CD4-positive, alpha-beta T cell treated with Interleukin-12 subunit alpha and Interleukin-12 subunit beta, for 1 hour (primary cell): ENCODE measurements around the gene FANCC.
"Not testable (repeated sequence)": the region's sequence is repeated elsewhere in the genome, so short reads cannot be mapped to it uniquely, and the experiment has no call there.

Experiments
- DNase-seq: peaks from one replicate; pipeline ENCODE4 v3.0.0-alpha.2; 2020

FANCC gene

DNA sequence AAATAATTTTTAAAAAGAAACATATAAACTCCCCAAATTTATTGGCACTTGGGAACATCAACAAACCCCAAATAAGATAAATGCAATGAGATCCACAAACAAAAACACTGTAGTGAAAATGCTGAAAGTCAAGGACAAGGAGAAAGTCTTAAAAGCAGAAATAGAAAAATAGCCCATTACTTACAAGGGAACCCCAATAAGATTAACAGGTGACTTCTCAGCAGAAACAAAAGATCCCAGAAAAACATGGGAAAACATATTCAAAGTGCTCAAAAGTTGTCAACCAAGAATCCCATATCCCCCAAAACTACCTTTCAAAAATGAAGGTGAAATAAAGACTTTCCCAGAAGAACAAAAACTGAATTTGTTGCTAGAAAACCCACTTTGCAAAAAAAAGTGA, 40.0 kb downstream of the FANCC start:
- DNase-seq, result no peak

DNA sequence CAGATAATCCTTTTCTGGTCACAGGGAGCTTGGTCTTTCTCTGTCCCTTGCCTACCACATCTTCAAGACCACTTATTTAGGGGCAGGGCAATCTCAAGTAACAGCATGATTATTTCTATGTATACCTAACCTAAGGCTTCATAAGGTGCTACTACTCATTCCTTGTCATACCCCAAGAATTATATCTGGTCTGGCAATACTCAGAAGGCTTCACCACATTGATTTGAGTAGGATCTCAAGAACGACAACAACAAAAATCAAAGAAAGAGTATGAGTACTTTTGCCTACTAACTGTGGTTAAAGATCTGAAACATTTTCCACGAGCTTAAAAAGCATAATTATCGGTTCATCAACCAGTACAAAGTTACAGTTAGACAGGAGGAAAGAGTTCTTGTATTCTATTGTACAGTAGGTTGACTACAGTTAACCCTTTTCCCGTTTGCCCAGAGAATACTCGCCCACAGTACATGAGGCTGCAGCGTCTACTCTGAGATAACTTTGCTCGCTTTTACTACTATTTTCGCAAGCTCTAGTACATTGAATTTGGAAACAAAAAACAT, 41.0 kb downstream of the FANCC start:
- DNase-seq, result no peak

DNA sequence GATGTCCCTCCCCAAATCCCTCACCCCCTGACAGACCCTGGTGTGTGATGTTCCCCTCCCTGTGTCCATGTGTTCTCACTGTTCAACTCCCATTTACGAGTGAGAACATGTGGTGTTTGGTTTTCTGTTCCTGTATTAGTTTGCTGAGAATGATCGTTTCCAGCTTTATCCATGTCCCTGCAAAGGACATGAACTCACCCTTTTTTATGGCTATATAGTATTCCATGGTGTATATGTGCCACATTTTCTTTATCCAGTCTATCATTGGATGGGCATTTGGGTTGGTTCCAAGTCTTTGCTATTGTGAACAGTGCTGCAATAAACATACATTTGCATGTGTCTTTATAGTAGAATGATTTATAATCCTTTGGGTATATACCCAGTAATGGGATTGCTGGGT, 43.3 kb downstream of the FANCC start:
- not testable (repeated sequence) for DNase-seq

DNA sequence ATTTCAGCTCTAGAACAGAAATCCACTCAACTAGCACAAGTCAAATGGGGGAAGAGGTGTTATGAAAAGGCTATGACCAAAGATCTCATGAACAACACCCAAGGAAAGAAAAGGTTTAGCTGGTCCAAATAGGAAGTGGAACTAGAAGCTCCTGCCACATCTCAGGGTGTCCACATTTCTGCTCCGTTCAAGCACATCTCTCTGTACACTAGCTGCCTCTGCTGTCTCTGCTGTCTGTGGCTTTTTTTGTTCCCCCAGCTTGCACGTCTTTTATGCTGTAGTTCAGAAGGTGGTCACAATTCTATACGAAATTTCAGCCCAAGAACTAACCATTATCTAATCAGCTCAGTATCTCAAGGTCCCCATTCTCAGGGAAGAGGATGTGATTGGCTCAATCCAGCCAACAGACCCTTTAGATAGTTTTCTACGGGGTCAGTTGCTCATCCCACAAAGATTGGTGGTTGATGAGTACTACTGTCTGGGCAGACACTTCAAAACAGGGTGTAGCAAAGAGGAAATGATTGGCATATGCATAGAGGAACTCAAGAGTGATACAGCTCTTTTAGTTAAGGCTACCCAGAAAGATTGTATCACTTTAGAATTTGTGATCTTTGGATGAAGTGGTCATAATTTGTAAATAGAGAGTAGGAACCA, 44.0 kb downstream of the FANCC start:
- no peak for DNase-seq

DNA sequence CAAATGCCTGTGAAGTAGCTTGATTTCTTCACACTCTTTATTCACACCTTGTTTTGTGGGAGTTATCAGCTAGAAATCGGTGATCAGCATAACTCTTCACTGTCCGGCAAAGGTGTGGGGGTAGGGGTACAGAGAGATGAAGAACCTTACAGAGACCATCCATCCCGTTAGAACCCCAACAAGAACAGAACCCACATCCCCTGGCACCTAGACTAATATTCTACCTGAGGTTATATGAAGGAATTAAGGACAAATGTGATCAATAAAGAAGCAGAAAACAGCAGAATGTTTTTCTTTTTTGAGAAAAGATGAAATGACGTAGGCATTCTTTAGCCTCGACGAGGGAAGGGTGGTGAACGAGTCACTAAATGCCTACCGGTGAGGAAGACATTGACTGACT, 44.7 kb downstream of the FANCC start:
- no peak for DNase-seq

DNA sequence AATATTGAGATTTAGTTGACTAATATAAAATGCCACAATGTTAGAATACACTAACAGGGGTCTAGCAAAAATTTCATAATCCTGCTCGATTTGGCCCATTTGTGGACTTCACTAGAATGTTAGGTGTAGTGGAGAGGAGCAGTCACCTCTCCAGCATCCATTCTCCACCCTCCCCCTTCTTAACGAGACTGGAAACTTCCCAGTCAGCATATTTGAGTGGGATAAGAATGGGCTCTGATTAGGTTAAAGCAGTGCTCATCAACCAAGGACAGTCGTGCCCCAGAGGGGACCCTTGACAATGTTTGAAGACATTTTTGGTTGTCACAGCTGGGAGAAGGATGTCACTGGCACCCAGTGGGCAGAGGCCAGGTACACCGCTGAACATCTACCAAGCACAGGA, 46.7 kb downstream of the FANCC start:
- DNase-seq, result no peak

DNA sequence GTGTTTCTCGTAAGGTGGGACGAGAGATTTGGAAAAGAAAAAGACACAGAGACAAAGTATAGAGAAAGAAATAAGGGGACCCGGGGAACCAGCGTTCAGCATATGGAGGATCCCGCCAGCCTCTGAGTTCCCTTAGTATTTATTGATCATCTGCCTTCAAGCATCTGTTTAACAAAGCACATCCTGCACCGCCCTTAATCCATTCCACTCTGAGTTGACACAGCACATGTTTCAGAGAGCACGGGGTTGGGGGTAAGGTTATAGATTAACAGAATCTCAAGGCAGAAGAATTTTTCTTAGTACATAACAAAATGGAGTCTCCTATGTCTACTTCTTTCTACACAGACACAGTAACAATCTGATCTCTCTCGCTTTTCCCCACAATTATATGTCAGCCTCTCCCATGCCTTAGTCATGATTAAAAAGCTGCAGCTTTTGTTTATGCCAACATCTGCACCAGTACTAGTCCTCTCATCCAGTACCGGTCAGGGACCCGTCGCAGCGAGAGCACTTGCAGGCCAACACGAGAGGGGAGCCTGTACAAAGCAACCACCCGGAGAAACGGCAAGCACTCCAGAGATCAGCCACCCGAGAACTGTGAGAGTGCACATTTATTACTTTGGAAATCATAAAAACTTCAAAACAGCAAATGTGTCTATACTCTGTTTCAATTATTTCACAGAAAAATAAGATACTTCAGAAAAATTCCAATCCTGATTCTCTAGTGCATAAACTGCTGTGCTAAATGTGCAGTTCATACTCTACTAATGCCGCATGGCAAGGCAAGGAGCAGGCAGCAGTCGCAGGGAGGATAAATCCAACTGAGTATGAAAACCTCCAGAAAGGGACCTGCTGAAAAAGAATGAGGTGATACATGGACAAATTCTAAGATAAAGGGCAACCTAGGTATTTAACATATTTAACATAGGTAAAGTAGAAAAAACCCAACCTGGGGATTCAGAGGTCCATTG, 47.4 kb downstream of the FANCC start:
- DNase-seq, result not testable (repeated sequence)

DNA sequence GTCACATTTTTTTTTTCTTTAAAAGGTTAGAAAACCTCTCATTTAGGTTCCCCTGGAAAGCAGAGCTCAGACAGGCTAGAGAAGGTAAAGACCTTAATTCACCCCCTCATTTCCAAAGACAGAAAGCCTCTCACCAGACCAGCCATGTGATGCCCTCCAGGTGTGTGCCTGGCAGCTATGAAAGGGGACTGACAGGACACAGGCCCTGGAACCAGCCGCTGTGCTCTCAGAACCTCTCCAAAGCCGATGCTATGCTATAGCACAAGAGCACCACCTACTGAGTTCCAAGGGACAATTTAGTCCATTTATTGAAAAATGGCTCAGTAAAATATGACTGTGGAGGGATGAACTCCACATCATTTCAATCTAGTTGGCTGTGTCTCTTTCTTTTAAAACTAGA, 48.8 kb downstream of the FANCC start:
- DNase-seq, result no peak

DNA sequence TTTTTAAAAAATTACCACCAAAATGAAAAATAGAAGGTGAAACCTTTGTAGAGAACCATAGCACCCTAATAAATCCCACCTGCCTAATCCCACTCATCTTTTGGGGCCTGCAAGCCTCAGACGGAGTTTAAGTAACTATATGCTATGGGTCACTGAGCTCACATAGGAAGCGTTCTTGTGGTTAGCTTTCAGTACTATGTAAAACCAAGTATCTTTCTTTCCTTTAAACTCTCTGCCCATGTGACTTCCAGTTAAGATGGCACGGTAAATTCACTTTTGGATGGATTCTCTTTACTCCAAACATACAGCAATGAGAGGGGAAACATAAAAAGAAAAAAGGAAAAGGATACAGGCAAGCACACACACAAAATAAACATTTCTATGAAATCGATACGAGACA, 50.9 kb downstream of the FANCC start:
- DNase-seq, result no peak

DNA sequence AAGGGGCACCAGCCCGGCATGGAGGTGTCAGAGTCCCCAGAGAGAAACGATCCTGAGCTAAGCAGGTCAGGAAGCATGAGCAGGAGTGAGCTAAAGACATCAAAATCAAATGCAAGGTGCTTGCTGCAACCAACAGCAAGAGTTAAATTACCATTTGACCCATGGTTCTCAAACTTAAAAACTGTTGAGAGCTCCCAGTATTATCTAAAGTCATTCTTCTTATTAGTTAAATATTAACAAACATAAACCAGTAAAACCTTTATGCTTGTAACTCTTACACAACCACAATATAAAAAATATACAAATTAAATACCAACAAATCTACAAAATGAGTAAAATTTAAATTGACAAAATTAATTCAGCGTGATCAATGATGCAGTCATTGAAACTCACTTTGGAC, 51.5 kb downstream of the FANCC start:
- DNase-seq, result no peak

DNA sequence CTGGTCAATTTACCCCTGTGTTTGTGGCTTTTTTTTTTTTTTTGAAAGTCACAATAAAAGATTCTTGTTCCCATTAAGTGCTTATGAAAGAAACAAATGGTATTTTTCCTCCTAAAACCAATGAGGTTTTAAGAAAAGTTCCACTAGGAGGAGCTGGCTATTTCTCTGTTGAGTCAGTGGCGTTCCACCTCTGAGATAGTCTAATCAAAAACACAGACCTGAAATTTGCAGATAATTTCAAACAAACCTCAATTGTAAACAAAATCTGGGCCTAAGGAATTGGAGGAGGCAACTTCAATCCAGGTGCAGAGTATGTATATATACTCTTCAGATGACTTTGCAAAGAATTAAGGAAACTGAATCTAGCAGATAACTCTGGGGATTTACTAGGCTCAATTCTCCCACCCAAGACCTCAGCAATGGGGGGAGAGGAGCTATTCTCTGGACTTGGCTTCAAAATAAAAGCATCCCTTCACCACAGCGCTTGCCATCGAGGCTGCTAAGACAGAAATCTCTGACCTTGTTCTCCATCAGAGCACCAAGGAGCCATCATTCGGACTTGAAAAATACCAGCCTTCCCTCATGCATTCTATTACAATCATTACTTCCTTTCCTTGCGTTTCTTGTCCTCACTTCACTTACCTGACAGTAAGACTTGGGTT, 52.4 kb downstream of the FANCC start:
- no peak for DNase-seq

DNA sequence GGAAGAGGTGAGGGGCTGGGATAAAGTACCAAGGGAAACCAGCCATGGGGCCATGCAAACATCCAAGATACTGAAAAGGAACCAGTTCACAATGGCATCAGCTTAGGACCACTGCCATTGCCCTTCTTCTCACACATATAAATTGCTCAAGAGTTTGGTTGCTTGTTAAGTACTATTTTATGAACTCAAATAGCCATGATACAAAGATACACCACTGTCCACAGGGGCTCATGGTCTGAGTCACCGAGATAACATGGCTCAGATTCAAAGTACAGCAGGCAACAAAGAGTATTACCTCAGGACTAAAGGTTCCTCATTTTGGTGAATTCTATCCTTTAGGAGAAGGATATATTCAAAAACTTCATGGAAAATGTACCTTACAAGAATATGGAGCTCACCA, 55.6 kb downstream of the FANCC start:
- DNase-seq, result no peak

DNA sequence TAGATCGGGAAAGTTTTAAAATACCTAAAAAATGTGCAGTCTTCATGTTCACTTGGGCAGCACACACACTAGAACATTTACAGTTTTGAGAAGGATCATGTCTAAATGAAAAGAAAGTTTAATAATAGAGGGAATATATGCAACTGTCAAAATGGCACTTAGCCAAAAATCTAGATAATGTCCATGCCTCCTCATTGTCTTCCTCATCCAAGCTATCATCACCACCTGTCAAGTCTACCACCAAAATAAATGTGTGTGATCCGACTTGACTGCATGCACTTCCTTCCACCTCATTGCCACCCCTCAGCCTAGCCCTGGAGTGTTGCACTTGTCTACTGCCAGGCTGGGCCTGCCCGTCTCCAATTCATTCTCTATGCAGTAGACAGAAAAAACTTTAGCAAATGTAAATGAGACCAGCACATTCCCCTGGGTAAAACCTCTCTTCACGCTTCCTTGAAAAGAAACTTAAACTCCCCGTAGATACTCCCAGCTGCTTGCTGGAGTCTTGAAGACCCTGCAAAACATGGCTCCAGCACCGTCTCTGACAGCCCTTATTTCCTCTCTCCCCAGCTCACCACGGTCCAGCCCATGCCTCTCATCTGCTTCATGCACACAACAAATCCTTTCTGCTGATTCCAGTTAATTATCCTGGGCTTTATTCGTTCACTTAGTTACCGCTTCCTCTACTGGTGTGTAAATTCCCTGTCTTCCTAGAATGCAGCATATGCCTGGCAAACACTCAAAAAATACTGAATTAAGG, 66.9 kb downstream of the FANCC start:
- DNase-seq, result no peak

DNA sequence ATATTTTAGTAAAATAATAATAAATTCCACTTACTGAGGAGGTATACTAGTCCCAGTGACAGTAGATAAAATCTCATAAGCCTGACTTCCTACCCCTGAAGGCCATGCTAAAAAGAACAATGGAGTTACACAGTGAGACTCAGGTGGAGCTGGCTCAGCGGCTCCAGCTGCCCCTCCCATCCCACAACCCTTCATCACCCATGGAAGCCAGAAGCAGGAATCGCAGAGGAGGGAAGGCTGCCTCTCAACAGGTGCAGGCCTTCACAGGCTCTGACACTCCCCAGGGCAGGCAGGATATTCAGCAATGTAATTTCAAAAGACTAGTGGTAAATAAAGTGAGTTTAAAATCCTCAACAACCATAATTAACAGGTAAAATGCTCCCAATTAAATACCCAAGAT, 67.5 kb downstream of the FANCC start:
- DNase-seq, result no peak

DNA sequence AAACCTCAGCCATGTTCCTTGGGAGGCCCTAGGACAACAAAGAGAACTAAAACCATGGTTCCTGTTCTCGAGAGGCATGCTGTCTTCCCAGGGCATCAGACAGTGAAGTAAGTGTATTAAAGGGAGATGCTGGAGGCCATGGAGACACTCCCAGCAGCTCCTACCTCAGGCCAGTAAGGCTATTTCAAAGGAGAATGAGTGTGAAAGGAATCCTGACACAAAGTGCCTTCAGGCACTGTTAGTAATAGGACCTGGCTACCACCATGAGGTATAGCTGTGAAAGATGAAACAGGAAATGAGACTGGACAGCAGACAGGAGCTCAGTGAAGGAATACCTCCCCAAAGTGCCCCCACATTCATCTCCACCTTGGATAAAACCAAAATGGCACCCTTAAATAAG, 71.0 kb downstream of the FANCC start:
- no peak for DNase-seq

DNA sequence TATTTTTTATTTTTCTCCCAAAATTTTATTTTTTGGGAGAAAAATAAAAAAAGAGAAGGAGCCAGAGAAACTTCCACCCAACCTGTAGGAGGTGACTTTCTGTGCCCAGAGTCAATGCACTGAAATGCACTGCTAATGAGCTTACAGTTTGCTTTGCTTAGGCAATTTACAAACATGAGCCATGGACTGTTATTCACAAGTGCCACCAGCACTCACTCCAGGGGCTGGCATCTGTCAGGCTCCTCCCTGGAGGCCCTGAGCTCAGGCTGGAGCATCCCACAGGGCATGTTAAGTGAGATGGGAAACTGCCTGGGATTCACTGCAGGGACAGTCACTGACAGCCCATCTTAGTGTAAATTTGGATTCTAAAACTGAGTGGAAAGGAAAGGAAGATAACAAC, 74.9 kb downstream of the FANCC start:
- no peak for DNase-seq

DNA sequence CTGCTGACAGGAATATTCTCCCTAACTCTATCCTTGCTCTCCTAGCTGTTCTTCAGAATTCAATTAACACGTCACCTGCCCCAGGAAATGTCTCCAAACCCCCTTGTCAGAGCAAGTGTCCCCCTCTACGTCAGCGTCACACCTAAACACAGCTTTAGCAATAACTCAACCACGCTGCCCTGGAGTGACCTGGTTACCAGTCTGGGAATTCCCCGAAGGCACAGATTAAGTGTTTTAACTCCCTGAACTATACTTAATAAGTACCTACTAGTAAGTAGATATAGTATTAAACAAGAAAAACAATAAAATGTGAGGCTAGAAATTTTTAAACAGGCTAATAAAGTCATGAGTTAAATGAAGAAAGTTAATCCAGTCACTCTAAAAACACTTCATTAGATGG, 78.4 kb downstream of the FANCC start:
- DNase-seq, result no peak

DNA sequence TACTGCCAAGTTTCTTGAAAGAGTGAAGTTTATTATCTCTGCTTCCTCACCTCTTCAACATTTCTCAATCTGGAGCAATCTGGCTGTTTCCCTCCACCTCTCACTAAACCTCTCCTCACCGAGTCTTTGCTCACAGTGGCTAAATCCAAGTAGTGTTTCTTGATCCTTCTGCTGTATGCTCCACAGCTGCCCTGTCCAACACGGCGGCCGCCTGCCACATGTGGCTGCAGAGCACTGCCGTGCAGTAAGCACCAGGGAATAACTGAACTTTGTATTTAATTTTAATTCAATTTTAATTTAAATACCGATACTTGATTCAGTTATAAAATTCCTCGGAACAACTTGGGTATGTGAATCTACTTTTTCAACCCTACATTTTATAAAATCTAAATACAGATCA, 80.2 kb downstream of the FANCC start:
- no peak for DNase-seq

DNA sequence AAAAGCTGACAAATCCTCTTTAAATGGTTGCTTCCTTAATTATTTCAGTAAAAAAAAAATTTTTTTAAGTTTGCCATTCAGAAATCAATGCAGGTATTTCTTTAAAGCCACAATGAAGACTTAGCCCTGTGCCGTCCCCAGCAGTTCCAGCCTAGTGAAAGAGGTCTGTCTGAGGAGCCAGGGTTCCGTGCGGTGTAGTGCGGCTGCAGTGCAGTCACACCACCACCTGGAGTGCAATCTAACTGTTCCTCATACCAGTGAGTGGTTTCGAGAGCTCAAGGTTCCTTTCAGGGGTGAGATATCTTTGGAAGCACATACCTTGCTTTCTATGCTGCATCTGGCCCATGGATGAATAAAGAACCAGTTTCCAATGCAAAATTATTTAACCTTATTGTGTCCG, 87.5 kb downstream of the FANCC start:
- DNase-seq, result no peak

DNA sequence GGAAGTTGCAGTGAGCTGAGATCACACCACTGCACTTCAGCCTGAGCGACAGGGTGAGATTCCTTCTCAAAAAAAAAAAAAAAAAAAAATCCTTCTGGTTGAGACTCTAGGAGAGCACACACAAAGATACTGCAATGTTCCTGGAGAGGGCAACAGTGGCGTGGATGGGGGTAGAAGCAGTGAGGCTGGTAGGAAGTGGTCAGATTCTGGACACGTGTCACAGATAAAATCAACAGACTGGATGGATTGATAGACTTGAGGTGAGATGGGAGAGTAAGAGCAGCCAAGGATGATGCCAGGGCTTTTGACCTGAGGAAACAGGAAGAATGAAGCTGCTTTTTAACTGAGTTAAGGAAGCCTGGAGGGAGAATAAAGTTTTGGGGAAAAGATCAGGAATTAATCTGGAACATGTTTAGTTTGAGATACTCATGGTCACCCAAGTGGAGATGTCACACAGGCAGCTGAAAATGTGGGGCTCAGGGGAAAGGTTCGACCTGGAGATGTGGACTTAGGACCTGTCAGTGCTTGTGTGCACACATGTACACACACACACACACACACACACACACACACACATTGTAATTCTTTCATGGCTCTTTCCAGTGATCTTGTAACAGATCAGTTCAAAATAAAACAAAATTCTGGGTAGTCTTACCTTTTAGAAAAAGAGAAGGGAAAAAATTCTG, 88.1 kb downstream of the FANCC start:
- no peak for DNase-seq

DNA sequence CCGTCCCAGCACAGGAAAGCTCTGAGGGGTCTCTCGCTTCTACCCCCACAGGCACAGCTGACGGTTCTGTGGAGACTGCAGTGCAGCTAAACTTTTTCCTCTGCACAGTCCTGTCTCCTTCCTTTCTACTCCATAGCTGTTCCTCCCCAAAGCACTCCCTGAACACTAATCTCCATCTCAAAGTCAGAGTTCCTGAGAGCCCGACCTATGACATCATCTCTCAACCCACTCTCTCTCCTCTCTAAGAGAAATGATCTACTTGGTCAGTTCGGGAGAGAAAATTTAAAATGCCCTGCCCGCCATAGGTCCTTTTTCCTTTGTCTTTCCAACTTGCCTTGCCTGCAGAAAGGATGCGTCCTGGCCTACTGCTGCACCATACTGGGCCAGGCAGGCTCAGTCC, 90.6 kb downstream of the FANCC start:
- no peak for DNase-seq

DNA sequence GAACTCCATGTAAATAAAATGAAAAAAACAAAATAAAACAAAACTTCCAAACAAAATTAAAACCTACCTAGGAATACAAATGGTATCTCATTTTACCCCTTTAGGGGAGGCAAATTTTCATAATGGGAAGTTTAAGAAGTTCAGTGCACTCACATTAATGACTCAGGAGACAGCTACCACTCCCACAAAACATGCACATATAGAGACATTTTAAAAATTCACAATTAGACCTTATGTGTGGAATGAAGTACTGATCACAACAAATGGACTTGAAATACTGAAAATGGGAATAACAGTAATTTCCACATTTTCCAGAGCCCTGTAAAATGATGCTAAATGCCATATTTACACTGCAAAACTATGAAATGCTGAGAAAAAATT, 91.8 kb downstream of the FANCC start:
- DNase-seq, result no peak
